HG02885 (cell line): Measurements from ENCODE around the gene FGF4.

ENCODE experiments used
- ATAC-seq: cut with Tn5 transposase; IDR thresholded peaks from one replicate; pipeline ENCODE4 v1.9.1; 2021; ENCODE audit warnings: mild to moderate bottlenecking; ENCODE audit not compliant: unreplicated experiment, poor library complexity

Gene FGF4

DNA sequence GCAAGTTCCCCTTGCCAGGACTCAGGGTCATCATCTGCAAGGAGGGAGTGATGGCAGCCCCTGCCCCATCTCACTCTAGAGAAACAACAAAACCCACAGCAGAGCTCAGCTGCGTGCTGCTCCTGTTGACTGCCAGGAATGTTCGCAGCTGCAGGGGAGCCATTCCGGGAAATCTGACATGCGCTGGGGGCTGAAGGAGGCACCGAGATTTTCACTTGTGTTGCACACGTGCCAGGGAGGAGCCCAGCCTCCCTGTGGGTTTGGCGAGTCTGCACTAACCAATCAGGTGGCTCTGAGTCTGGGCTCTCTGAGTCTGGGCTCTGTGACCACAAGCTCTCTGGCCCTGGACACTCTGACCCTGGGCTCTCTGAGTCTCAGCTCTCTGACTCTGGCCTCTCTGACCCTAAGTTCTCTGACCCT, 33.5 kb upstream of the FGF4 start:
- no peak for ATAC-seq

DNA sequence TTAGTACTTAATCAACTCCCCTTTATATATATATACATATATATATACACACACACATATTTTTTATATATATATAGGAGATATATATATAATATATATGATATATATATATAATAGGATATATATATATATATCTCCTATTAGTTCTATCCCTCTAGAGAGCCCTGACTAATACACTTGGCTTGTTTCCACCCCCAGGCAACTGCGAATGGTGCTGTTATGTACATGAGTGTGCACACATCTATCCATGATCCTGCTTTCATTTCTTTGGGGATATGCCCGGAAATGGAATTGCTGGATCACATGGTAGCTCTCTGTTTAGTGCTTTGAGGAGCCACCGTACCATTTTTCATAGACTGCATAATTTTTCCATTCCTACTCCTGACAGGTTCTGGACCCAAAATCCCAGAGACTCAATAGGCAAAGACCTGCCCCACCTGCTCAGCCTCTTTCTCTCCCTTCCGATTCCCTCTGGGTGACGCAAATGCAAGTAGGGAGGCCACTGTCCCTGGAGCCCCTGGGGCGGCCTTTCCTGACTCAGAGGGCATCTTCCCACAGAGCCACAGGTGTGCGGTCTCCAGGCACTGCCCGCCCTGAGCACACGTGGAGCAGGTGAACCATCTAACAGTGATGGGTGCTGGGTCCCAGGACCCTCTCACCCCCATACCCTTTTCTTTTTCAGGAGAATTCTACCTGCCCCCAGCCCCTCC, 32.1 kb upstream of the FGF4 start:
- no peak for ATAC-seq

DNA sequence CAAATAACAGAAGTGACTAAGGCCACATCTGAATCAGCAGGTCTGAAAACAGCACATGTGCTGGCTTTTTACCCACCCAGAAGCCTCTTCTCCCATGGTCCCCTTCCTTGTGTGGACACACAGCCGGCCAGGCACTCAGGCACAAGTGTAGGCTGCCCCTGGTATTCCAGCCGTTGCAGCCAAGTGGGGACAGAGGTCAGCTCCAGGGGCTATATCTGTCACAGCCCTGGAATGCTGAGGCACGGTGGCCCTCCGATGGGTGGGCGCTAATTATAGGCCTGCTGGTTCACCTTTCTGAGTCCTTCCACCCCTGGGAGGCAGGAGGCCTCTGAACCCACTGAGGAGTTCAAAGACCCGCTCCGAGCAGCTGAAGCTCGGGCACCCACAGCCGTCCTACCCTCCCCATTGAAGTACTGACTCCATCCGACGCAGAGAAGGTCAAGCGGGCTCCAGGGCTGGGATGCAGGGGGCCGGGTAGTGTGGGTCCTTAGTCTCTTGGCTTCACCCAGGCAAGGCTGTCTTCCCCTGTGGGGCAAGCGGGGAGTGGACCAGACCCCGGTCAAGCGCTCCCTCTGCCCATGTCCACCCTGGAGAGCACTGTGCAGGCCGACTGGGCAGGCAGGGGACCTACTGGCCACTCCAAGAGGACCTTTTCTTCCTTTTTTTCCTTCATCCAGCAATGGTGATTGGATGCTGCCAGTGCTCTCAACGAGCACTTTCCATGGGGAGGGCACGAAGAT, 29.8 kb upstream of the FGF4 start:
- ATAC-seq: no peak

DNA sequence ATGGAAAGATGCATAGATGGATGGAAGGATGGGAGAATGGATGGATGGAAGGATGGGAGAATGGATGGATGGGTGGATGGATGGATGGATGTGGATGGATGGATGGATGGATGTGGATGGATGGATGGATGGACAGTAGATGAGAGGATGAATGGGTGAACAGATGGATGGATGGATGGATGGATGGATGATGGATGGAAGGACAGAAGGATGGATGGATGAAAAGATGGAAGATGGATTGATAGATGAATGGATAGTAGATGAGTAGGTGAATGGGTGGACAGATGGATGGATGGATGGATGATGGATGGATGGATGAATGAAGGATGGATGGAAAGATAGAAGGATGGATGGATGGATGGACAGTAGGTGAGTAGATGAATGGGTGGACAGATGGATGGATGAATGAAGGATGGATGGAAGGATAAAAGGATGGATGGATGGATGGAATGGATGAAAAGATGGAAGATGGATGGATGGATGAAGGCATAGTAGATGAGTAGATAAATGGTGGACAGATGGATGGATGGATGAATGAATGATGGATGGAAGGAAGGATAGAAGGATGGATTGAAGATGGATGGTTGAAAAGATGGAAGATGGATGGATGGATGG, 28.6 kb upstream of the FGF4 start:
- ATAC-seq: no peak

DNA sequence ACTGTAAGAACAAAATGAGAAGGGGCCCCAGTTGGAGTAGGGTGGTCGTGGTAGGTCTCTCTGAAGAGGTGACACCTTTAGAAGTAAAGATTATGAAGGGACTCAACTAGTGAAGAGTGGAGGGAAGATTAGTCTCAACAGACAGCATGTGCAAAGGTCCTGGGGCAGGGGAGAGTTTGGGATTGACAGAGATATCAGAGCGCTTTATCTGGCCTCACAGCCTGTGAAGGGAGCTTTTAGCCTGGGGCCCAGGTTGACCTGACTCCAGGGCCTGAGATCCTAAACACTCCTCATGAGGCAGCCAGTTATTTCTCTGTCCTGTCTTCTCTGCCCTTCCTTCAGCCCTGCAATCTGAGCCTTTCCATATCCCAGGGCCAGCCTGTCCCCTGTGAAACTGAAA, 27.9 kb upstream of the FGF4 start:
- no peak for ATAC-seq

DNA sequence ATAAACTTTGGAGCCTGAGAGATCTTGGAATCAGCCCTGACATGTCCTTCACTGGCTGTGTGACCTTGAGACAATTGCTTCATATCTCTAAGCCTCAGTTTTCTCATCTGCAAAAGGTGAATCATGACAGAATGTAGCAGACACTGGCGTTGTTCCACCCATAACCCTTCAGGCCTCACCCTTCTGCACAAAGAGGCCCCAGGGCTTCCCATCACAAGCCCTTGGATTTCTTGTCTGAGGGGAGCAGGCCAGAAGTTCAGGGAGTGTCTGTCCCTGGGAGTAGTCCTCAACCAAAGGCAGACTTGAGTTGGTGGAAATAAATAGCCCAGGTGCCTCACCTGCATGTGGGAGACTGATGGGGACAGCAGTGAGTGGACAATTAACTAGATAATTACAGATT, 27.4 kb upstream of the FGF4 start:
- ATAC-seq: no peak

DNA sequence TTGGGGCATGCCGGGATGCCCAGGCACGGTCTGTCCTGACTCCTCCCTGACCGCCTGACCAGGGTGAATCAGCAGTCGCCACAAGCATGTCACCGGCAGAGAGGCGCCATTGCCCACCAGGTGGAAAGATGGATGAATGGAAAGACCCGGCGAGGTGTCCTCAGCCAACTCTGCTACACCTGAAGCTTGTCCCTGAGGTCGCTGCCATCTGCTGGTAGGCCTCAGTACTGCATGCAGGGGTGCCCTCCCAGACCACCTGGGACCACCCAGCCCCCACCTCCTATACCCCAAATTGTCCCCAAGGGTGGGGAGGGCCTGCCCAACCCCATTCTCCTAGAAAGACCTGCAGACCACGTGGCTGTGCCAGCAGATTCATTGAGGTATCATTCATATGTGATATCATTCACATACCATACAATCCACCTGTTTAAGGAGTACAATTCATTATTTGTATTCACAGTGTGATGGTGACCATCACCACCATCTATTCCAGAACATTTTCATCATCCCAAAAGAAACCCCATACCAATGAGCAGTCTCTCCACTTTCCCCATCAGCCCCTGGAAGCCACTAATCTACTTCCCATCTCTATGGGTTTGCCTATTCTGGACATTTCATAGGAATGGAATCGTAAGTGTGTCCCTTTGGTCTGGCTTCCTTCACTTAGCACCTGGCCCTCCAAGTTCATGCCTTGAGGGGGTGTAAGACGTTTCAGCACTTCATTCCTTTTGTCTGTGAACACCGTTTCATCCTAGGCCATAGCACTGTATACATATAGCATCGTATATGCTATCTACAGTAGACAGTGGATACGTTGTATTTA, 26.6 kb upstream of the FGF4 start:
- no peak for ATAC-seq

DNA sequence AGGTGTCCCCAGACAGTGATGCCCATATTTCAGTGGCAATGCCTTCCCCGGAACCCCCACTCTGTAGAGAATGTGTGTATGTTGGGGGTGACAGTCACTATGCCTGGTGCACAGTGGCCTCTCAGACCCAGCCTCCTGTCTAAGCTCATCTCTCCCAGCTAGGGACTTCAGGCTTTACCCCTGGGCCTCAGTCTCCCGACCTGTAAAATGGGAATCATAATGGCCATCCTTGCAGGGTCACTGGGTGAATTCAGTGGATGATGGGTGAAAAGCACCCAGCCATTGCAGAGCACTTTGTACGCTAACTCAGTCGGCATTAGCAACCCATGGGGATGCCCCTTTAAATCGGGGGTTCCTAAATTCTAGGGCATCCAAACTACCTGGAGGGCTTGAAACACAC, 25.1 kb upstream of the FGF4 start:
- no peak for ATAC-seq

DNA sequence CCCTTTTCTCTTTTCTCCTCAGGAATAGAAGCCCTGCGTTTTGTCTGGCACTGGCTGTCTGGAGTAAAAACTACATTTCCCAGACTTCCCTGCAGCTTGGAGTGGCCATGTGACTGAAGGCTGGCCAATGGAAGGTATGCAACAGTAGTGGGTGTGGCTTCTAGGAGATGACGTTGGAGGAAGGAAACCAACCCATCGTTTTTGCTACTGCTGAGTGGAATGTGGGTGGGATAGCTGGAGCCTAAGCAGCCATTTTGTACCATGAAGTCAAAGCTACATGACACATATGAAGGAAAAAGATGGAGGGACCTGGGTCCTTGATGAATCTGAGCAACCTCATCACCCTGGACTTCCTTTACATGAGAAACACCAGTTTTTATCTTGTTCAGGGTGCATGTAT, 24.4 kb upstream of the FGF4 start:
- ATAC-seq: no peak

DNA sequence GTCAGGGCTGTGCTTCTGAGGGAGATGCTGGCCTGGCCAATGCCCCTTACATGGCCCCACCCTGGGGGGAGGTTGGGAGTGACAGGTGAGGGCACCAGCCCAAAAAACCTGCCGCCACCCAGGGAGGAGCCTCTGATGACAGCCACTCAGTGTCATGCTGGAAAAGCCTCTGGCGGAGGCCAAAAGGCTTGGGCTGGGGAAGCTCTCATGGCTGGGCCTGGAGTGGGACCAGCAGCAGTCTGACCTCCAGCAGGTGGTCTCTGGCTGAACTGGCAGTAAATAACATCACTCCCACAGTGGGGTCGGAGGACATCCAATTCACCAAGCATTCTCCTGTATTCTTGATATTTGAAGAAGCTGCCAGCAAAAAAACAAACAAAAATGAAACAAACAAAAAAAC, 24.0 kb upstream of the FGF4 start:
- ATAC-seq: no peak

DNA sequence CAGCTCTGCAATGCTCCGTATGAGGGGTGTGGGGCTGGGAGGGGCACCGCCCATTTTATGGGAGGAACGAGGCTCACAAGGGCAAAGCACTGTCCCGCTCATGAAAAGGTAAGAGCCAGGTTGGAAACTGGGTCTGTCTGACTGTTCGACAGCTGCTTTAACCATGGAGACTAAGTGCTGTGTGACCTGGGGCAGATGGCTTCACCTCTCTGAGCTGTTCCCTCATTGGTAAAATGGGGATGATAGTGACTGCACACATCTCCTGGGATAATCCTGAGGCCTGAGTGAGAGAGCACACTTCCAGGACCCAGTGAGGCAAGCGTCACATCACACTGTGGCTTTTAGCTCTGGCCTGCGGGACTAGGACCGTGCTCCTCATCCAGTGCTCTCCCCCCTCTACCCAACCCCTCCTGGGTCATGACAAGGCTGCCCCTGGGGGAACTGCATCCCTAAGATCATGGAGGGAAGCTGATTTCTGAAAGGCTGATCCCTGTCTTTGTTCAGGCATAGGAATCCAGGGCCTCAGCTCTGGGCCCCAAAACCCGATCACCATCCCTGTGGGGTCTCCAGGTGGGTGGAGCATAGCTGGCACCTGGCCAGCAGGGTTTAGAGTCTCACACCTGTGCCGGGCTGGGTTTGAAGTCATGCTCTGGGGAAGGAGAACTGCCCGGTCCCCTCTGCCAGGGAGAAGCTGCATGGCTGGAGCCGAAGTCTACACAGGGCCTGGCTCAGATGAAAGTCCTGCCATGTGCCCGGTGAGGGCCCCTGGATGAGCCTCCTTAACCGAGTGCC, 22.8 kb upstream of the FGF4 start:
- ATAC-seq: no peak

DNA sequence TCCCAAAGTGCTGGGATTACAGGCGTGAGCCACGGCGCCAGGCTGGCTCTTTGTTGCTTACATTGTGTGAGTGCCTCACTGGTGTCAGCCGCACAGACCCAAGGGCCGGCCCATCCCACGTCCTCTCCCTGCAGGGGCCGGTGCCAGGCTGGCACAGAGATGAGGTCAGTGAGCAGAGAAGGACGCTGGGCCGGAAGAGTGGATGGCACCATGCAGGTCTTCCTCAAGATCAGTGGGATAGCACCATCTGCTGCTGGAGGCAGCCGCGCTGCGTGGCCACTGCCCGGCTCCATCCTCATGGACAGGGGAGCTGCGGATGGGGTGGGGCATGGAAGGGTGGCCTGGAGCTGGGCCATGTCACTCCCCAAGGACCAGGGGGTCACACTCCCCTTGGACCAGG, 22.0 kb upstream of the FGF4 start:
- ATAC-seq: no peak

DNA sequence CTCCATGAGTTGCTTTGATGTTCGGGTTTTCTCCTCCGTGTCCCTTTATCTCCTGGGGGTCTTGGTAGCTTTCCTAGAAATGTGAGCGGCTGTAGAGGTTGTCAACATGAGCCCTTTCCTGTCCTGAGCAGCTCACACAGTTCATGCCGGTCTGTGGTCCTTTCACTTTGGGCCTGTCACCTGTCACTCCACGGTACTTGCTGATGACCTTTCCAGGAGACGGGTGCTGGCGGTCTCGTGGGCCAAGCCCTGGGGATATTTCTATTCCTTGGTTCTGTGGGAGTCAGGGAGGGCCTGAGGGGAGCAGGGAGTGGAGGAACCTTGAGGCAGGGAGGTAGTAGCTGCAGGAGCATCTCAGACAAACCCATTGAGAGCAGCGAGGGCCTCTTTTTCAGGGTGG, 20.9 kb upstream of the FGF4 start:
- no peak for ATAC-seq

DNA sequence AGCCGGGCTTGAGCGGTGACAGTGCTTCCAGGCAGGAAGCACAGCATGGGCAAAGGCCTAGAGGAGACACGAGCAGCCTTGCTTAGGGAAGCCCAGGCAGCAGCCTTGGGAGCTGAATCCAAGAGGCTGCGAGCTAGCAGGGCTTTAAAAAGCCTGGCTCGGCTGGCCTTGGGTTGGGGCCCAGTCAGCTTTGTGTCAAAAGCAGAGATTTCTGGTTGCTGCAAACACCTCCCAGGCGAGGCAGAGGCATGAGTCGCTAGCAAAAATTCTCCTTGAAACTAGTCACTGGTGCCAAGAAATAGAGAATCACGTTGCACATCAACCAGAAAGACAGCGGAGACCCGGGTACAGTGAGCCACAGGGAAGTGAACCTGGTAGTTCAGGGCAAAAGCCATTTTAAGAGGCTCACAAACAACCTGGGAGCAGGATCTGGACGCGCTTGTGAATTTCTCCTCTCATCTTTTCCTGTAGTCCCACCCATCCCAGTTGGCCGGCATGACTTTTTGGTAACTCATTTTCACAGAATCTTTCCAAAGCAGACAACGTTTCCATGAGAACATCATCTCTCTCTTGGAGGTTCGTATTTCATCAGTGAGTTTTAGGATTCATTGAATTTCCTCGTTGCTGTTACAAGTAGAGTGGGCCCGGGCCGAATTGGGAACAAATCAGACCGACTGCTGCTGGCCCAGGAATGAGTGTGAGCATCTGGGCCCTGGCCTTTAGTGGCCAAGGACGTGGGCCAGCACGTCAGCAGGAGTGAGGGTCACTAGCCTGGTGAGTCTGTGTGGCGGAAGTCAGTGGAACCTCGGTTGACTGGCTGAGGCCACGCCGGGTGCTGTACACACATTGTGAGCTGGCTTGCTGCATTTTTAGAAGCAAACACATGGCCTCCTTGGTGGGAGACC, 16.4 kb upstream of the FGF4 start:
- ATAC-seq: no peak

DNA sequence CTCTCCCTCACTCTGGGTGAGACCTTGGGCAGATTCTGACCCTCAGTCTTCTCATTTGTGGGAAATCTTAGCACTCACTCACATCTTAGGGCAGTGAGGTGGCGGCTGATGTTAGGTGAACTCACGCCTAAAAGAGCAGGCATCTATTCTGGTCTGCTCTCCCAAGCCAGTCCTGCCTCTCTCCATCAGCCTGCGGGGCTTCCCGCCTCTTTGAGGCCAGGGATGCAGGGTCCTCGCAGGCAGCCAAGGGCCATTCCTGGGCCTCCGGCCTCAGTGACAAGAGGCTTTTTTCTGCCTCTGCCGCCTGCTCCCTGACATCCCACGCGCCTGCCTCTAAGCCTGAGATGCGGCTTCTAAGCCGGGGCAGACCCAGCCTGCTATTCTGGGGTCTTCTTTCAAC, 13.8 kb upstream of the FGF4 start:
- no peak for ATAC-seq

DNA sequence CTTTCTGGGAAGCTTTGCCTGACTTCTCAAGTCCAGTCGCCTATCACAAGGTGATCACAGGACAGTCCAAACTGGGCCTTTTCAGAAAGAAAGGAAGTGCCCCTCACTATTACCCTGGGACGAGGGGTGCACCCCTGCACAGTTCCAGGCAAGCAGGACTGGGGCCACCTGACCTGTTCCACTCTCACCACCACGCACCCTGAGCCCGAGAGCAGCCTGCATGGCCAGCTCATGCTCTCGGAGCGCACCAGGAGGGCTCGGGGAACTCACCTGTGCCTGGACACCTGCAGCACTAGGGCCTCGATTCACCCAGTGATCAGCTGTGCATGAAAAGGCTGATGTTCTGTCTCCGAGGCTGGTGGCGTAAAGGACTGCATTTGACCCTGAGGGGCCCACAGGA, 12.8 kb upstream of the FGF4 start:
- no peak for ATAC-seq

DNA sequence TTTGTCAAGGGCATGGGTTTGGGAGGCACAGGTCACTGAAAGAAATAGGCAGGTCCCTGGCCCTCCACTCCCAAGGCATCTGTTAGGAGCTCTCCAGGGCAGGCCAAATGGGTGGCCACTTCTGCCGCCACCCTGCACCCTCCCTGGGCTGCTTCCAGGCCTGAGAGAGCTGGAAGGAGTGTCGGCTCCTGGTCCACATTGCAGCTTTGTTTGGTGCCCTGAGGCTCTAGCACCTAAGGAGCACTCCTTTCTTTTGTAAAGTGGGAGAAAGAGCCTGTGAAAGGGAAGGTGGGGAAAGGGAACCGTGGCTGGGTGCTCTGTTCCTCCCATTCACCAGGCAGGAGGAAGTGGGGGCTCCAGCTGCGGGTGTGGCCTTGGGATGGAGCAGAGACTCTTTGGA, 12.3 kb upstream of the FGF4 start:
- ATAC-seq: no peak

DNA sequence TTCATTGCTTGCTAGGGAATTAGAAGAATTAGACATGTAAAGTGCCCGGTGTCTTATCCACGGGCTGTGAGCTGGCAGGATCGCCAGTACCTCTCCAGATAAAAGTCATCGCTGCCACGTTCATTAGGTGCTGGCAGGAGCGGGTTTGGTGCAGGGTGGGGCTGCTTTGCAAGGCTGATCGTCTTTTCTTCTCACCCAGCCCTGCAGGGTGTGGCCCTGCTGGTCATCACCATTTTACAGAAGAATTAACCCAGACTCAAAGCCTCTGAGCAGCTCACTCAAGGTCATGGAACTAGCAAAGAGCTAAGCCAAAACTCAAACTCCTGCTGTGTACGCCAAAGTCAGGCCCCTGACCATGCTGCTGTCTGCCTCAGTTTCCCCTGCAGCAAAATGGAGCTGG, 6.1 kb upstream of the FGF4 start:
- ATAC-seq: no peak

DNA sequence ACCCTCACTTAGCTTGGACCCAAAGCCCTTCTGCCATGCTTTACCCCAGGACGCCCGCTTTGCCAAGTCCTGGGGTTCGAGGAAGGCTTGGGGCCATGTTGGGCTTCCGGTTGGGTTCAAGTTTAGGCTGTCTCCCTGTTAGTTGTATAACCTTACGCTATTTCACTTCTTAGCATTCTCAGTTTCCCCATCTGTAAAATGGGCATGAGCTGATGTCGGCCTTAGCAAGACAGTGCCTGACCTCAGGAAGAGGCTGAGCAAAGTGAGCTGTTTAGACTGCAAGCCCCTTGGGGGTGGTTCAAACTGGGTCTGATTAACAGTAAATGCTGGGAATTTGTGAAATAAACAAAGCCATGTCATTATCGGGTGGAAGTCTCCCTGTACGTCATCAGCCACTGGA, 3.2 kb upstream of the FGF4 start:
- ATAC-seq: no peak
